Measurements from ENCODE around the gene EMID1. TPM values are rescaled to one million over a fixed set of nuclear protein-coding genes. Genes with fewer than 3 reads are reported as not detected.
A peak's percentile ranks its signal among the peaks of the same experiment; 100 is the strongest.

Gene EMID1
- total and polyA plus RNA-seq, 2 donors from 2014 or later = 9.6 to 25.5 TPM

DNA sequence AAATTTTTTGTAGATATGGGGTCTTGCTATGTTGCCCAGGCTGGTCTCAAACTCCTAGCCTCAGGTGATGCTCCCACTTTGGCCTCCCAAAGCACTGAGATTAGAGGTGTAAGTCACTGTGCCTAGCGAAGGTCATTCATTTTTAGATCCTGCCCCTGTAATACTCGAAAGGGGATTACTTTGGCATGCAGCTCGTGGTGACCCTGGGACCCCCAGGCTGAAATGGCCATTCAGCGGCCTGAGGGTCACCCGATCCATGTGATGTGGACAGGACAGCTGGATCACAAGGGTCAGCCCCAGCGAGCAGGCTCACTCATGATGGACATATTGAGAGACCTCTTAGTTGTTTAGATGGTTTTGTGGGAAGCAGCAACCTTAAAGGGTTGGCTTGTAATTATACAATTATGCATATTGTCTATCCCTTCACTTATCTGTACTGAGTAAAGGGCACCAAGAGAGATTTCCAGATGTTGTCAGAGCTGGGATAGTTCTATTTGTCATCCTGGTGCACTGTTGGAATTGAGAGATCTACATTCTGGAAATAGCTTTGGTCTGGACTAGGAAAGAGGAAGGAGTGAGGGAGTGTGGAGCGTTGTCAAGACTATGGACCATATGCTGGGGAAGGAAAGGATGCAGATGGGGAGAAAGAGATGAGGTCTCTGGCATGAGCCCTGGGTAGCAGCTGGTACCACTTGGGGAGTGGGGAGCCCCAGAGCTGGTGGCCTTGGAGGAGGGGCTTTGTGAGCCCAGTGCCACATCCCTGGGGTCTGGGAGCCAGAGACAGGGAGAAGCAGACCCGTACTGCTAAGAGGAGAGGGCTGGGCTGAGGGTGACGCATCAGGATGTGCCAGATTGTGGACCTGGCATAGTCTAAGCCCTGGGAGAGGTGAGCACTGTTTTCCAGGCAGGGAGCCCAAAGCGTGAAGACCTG lies 46.5 kb downstream of the EMID1 start:
- FAIRE-seq (no peak), DNase-seq (peak in 1 of 5 donors; percentile 26)
- Histone ChIP-seq H3K4me1 (ENCODE audit: control insufficient read depth in 2 of 3, insufficient read depth in 2 of 3, low read depth in 1 of 3, low read length in 3 of 3) (no peaks in the 10 kb centered on the region), H3K36me3 (ENCODE audit: control insufficient read depth in 2 of 3, insufficient read depth in 3 of 3, low read length in 3 of 3) (no peaks in the 10 kb centered on the region), H3K27ac (ENCODE audit: low read depth in 2 of 2, low read length in 2 of 2) (no peak overlapping the region), H3K4me3 (ENCODE audit: low read length in 3 of 3) (no peak overlapping the region), H3K27me3 (ENCODE audit: control insufficient read depth, insufficient read depth, low read length) (no peaks in the 10 kb centered on the region), H3K9ac (ENCODE audit: low read length in 3 of 3) (no peak overlapping the region), H3K9me3 (ENCODE audit: control insufficient read depth in 2 of 3, insufficient read depth in 1 of 3, low read length in 3 of 3) (no peaks in the 10 kb centered on the region)
- TF ChIP-seq, protein P1, sequence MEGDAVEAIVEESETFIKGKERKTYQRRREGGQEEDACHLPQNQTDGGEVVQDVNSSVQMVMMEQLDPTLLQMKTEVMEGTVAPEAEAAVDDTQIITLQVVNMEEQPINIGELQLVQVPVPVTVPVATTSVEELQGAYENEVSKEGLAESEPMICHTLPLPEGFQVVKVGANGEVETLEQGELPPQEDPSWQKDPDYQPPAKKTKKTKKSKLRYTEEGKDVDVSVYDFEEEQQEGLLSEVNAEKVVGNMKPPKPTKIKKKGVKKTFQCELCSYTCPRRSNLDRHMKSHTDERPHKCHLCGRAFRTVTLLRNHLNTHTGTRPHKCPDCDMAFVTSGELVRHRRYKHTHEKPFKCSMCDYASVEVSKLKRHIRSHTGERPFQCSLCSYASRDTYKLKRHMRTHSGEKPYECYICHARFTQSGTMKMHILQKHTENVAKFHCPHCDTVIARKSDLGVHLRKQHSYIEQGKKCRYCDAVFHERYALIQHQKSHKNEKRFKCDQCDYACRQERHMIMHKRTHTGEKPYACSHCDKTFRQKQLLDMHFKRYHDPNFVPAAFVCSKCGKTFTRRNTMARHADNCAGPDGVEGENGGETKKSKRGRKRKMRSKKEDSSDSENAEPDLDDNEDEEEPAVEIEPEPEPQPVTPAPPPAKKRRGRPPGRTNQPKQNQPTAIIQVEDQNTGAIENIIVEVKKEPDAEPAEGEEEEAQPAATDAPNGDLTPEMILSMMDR (IDR thresholded peaks at IDR 0.05; ENCODE audit: borderline replicate concordance, extremely low read depth, insufficient read depth) = no peak
- intact Hi-C loops (cut with DNase I) = no loop called here

- TF ChIP-seq, protein P1 (IDR thresholded peaks at IDR 0.05; ENCODE audit: borderline replicate concordance, extremely low read depth, insufficient read depth) = no peak
- no peak for FAIRE-seq
Measured at GRCh38 chr22:29253561-29254285, 48.0 kb downstream of the EMID1 start.

DNA sequence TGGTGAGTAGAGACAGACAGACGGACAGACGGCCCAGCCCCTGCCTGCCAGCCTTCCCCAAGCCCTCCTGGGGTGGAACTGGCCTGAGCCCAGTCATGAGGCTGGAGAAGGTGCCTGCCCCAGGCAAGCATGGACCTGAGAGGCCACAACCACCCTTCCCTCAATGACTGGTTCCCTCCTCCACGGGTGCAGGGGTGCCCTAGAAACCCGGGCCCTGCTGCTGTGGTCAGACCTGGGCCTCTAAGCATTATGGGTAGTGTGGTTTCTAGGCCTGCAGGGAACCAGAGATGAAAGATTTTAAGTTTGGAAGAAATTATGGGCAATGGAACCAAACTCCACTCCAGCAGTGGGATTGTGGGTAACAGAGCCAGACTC lies 48.6 kb downstream of the EMID1 start:
- Histone ChIP-seq H3K4me1 (ENCODE audit: control insufficient read depth in 2 of 3, insufficient read depth in 2 of 3, low read depth in 1 of 3, low read length in 3 of 3) (no peaks in the 10 kb centered on the region), H3K36me3 (ENCODE audit: control insufficient read depth in 2 of 3, insufficient read depth in 3 of 3, low read length in 3 of 3) (no peaks in the 10 kb centered on the region), H3K9ac (ENCODE audit: low read length in 3 of 3) (no peak overlapping the region), H3K9me3 (ENCODE audit: control insufficient read depth in 2 of 3, insufficient read depth in 1 of 3, low read length in 3 of 3) (no peaks in the 10 kb centered on the region), H3K27me3 (ENCODE audit: control insufficient read depth, insufficient read depth, low read length) (no peaks in the 10 kb centered on the region), H3K27ac (ENCODE audit: low read depth in 2 of 2, low read length in 2 of 2) (no peak overlapping the region), H3K4me3 (ENCODE audit: low read length in 3 of 3) (no peak overlapping the region)
- no peak for DNase-seq
- intact Hi-C loops (cut with DNase I) = no loop called here
- TF ChIP-seq, protein P1 (IDR thresholded peaks at IDR 0.05; ENCODE audit: borderline replicate concordance, extremely low read depth, insufficient read depth) = no peak
- no peak for FAIRE-seq

More at GRCh38 chr22:29253561-29254285, 48.0 kb downstream of the EMID1 start:
- Histone ChIP-seq H3K9me3 (ENCODE audit: control insufficient read depth in 2 of 3, insufficient read depth in 1 of 3, low read length in 3 of 3) (no peaks in the 10 kb centered on the region), H3K36me3 (ENCODE audit: control insufficient read depth in 2 of 3, insufficient read depth in 3 of 3, low read length in 3 of 3) (no peaks in the 10 kb centered on the region), H3K27ac (ENCODE audit: low read depth in 2 of 2, low read length in 2 of 2) (no peak overlapping the region), H3K4me1 (ENCODE audit: control insufficient read depth in 2 of 3, insufficient read depth in 2 of 3, low read depth in 1 of 3, low read length in 3 of 3) (no peaks in the 10 kb centered on the region), H3K27me3 (ENCODE audit: control insufficient read depth, insufficient read depth, low read length) (no peaks in the 10 kb centered on the region), H3K9ac (ENCODE audit: low read length in 3 of 3) (no peak overlapping the region), H3K4me3 (ENCODE audit: low read length in 3 of 3) (no peak overlapping the region)
- DNase-seq = peak in 1 of 5 donors; percentile 27
- intact Hi-C loops (cut with DNase I) = no loop called here

Data from kidney (tissue), 14 donors.